Testis (tissue), 2 donors: ENCODE data around the gene CR2.

Experiments
- POLR2A ChIP-seq: fragments of 450-650 bp; IDR thresholded peaks from one replicate; pipeline ENCODE4 v1.6.1; 2017; ENCODE audit warnings: antibody characterized with exemption, mild to moderate bottlenecking, moderate library complexity
- TF ChIP-seq, protein P1 (sequence below), 3 experiments: fragments of 450-650 bp in 2 of 3; fragments of 200-600 bp in 1 of 3; sonication (generic) in 1 of 3; IDR thresholded peaks; one replicate each; pipeline ENCODE4 v1.5.1; 2016 to 2019; ENCODE audit warnings: antibody characterized with exemption in 3 of 3, mild to moderate bottlenecking in 2 of 3, moderate library complexity in 1 of 3

DNA sequence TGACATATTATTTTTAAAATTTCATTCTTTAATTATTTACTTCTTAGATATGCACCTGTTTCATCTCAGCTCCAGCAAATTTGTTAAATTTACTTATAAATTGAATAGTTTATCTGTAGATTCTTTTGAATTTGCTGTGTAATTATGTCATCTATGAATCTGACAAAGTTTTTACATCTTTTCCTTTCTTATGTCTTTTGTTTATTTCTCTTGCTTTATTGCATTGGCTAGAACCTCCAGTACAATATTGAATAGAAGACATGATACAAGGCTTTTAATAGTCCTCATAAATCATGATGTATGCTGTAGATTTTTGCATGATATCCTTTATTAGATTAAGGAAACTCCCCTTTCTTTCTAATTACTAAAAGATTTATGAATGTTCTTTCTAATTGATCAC is 62.6 kb downstream of the CR2 start:
- TF ChIP-seq, protein P1, sequence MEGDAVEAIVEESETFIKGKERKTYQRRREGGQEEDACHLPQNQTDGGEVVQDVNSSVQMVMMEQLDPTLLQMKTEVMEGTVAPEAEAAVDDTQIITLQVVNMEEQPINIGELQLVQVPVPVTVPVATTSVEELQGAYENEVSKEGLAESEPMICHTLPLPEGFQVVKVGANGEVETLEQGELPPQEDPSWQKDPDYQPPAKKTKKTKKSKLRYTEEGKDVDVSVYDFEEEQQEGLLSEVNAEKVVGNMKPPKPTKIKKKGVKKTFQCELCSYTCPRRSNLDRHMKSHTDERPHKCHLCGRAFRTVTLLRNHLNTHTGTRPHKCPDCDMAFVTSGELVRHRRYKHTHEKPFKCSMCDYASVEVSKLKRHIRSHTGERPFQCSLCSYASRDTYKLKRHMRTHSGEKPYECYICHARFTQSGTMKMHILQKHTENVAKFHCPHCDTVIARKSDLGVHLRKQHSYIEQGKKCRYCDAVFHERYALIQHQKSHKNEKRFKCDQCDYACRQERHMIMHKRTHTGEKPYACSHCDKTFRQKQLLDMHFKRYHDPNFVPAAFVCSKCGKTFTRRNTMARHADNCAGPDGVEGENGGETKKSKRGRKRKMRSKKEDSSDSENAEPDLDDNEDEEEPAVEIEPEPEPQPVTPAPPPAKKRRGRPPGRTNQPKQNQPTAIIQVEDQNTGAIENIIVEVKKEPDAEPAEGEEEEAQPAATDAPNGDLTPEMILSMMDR (IDR thresholded peaks at IDR 0.05): no peak
- no peak for TF ChIP-seq POLR2A
